Duodenal mucosa (tissue), 2 donors: ENCODE measurements around the gene ZNF337.
A peak's percentile ranks its signal among the peaks of the same experiment; 100 is the strongest.
"Not testable (repeated sequence)": the region's sequence is repeated elsewhere in the genome, so short reads cannot be mapped to it uniquely, and the experiment has no call there.

Experiments used
- H3K27ac ChIP-seq: one replicate; pipeline ENCODE4 v1.7.0; 2013; ENCODE audit warnings: low read depth, low read length
- H3K27me3 ChIP-seq, 2 donors: one replicate each; pipeline ENCODE4 v1.7.0; 2013; ENCODE audit warnings: low read length in 2 of 2, control low read depth in 1 of 2; ENCODE audit not compliant: insufficient read depth in 2 of 2, control insufficient read depth in 1 of 2
- H3K36me3 ChIP-seq, 2 donors: one replicate each; pipeline ENCODE4 v1.7.0; 2013; ENCODE audit warnings: low read length in 2 of 2, control low read depth in 1 of 2; ENCODE audit not compliant: insufficient read depth in 2 of 2, control insufficient read depth in 1 of 2
- H3K4me1 ChIP-seq, 2 donors: one replicate each; pipeline ENCODE4 v1.7.0; 2013; ENCODE audit warnings: low read length in 2 of 2, control low read depth in 1 of 2; ENCODE audit not compliant: insufficient read depth in 2 of 2, control insufficient read depth in 1 of 2
- H3K4me3 ChIP-seq, 2 donors: one replicate each; pipeline ENCODE4 v1.7.0; 2013; ENCODE audit warnings: low read length in 2 of 2, low read depth in 1 of 2
- H3K9ac ChIP-seq, 2 donors: one replicate each; pipeline ENCODE4 v1.7.0; 2013; ENCODE audit warnings: low read length in 2 of 2, low read depth in 1 of 2
- H3K9me3 ChIP-seq, 2 donors: one replicate each; pipeline ENCODE4 v1.7.0; 2013; ENCODE audit warnings: low read length in 2 of 2, control low read depth in 1 of 2; ENCODE audit not compliant: control insufficient read depth in 1 of 2

Gene ZNF337

DNA sequence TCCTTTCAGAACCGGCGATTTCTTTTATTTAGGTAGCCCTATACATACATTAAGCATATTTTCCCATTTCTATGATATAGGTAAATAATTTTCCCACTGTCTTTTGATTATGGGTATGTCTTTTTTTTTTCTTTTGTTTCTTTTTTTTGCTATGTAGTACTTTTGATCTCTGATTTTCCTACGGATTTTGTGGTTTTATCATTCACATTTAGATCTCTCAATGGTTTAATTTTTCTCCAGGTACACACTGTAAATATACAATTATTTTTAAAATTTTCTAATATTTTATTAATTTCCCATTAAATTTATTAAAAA lies 436 bp upstream of the ZNF337 start:
- peak overlapping the region; percentile 91 to 97 for H3K4me3 ChIP-seq
- peak overlapping the region; percentile 81 to 90 for H3K9ac ChIP-seq
- H3K4me1 ChIP-seq: peaks cover 0 to 5% of the 10 kb centered on the region in 2 donors
- H3K27me3 ChIP-seq: no peaks in the 10 kb centered on the region
- H3K36me3 ChIP-seq: no peaks in the 10 kb centered on the region
- H3K27ac ChIP-seq: no peak overlapping the region
- H3K9me3 ChIP-seq: peaks cover 0 to 7% of the 10 kb centered on the region in 2 donors

DNA sequence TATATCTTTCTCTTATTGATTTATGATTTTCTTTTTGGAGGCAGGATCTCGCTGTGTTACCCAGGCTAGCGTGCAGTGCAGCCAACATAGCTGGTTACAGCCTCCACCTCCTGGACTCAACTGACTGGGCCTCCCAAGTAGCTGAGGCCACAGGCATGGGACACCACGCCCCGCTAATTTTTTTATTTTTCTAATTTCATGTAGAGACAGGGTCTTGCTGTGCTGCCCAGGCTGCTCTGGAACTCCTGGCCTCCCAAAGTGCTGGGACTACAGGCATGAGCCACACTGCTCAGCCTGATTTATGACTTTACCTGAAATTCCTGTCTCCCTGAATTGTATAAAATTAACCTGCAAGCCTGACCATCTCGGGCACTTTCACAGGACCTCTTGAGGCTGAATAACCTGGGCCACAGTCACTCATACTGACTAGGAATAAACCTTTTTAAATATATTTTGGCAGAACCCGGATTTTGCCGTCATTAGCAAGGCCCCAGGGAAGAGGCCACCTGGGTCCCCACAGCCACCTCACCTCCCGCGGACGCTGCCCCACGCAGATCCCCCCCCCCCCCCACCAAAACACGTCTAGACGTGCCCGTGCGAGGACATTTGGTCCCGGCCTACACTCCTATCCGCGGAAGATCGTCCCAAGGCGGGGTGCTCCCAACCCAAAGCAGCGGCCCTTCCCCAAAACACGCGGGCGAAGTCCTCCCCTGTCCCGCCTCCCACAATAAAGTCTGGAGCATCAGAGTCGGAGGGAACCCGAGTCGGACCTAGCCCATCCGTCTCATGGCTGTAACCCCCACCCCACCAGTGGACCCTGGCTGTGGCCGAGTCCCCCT lies 902 bp downstream of the ZNF337 start:
- Histone ChIP-seq H3K27me3 (no peaks in the 10 kb centered on the region), H3K27ac (peak overlapping the region; percentile 89), H3K36me3 (no peaks in the 10 kb centered on the region), H3K9ac (peak overlapping the region; percentile 81 to 90), H3K9me3 (peaks cover 0 to 7% of the 10 kb centered on the region in 2 donors), H3K4me3 (peak overlapping the region; percentile 91 to 97), H3K4me1 (peaks cover 0 to 5% of the 10 kb centered on the region in 2 donors)

DNA sequence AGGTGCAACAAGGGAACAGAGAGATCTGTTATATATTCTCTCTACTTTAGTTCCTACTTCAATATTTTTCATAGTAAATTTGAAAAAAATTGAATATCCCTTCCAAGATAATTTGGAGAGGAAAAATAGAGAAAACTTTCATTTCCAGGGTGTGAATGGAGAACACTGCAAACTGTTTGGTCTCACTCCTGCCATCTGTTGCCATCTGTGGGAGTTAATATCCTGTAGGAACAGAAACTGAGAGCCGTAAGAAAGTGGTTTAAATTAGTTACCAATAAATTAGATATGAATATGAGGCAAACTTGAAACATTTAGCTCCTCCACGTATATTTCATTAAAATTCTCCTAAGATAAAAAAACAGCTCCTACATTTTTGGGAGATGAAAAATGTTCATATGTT lies 4.2 kb downstream of the ZNF337 start:
- no peak overlapping the region for H3K4me3 ChIP-seq
- H3K4me1 ChIP-seq: peaks cover 0 to 5% of the 10 kb centered on the region in 2 donors
- no peaks in the 10 kb centered on the region for H3K9me3 ChIP-seq
- H3K36me3 ChIP-seq: no peaks in the 10 kb centered on the region
- H3K27ac ChIP-seq: no peak overlapping the region
- no peaks in the 10 kb centered on the region for H3K27me3 ChIP-seq
- H3K9ac ChIP-seq: no peak overlapping the region

DNA sequence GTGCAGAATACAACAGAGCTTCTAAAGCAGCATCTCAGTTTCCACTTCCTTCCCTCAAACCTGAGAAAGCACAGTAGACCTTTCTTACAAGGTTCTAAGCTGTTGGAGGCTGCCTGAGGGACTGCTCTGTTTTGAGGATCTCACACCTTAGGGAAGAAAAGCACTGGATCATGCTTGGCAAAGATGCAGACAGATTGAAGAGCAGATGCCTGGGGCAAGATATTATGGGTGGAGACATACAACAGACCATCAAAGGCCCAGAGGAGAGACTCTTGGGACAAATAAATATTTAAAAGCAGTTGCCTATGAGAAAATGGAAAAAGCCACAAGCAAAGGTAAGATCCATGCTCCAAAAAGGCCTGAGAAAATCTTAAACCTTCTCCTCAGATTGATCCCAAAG lies 6.2 kb downstream of the ZNF337 start:
- peaks cover 0 to 1% of the 10 kb centered on the region in 2 donors for H3K4me1 ChIP-seq
- no peak overlapping the region for H3K27ac ChIP-seq
- peaks cover 0 to 3% of the 10 kb centered on the region in 2 donors for H3K36me3 ChIP-seq
- H3K27me3 ChIP-seq: no peaks in the 10 kb centered on the region
- H3K4me3 ChIP-seq: no peak overlapping the region
- H3K9me3 ChIP-seq: no peaks in the 10 kb centered on the region
- no peak overlapping the region for H3K9ac ChIP-seq

DNA sequence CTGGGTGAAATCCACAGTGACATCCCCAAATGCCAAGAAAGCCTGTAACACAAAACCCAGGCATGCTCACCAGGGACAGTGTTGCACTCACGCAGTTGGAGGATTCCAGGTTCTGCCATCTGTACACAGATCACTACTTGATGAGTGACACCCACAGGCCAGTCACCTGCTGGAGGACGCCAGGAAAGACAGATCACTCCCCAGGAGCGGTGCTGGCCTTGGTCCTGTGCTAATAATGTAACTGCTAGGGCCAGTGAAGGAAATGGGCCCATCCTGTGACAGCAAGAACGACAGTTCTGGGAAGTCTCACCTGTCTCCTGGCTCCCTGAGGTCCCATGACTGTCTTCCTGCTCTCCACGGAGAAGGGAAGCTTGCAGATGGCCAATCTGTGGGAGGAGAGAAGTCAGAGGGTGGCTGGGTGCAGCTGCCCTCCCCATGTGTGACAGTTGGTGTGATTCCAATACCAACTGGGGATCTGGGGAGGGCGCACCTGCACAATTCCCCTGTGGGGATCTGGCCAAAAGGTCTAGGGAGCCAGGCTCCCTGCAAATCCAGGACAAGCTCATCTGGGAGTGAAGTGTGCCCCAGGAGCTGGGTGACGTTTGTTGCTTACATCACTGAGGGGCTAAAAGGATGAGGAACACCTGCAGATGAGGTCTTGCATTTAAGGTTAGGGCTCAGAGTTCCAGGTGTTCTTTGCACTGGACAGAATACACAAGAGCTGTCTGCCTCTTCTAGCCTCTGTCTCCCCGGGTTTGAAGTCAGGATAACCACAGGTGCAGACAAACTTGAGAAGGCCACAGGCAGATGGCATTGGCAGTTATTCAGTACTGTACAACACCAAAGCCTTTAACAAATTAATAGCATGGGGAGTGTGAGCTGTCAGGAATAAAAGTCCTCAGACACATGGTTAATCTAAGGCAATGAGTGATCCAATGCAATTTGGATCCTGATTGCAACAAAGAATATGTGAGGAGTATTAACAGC lies 10.3 kb downstream of the ZNF337 start:
- H3K27me3 ChIP-seq: no peaks in the 10 kb centered on the region
- H3K4me3 ChIP-seq: no peak overlapping the region
- no peak overlapping the region for H3K9ac ChIP-seq
- peaks cover 0 to 13% of the 10 kb centered on the region in 2 donors for H3K36me3 ChIP-seq
- H3K9me3 ChIP-seq: no peaks in the 10 kb centered on the region
- no peak overlapping the region for H3K27ac ChIP-seq
- H3K4me1 ChIP-seq: no peaks in the 10 kb centered on the region

DNA sequence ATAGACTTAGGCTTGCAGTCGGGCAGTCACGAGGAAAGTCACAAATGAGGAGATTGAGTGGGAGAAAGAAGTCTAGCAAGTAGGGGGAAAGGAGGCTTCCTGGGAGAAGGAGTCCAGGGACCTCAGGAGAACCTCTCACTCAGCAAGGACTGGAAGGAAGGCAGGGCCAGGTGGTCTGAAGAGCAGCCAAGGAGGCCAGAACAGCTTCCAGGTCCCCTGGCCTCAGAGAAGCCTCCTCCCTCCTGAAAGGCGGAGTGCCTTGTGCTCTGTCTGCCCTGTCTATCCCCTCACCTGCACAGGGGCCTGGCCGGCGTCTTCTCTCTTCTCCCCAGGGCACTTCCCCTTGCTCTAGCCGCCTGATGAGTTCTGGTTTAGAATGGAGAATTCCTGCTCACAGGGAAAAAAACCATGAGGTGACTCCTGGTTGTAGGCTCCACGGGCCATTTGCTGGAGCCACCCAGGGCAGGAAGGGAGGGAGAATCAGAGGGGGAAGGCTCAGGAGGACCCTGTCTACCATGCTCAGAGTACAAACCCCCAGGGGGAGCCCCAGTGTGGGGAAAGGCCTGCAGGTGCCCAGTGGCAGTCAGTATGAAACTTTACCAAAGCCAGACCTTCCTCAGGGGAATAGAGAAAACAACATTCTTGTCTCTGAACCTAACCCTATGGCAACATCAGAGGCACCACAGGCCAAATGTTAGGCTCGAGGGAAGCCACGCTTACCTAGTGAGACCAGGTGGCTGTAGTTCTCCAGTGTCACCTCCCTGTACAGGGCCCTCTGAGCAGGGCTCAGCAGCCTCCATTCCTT lies 11.2 kb downstream of the ZNF337 start:
- no peaks in the 10 kb centered on the region for H3K27me3 ChIP-seq
- H3K9ac ChIP-seq: no peak overlapping the region
- H3K4me3 ChIP-seq: no peak overlapping the region
- no peak overlapping the region for H3K27ac ChIP-seq
- peaks cover 0 to 18% of the 10 kb centered on the region in 2 donors for H3K36me3 ChIP-seq
- H3K9me3 ChIP-seq: no peaks in the 10 kb centered on the region
- H3K4me1 ChIP-seq: no peaks in the 10 kb centered on the region

DNA sequence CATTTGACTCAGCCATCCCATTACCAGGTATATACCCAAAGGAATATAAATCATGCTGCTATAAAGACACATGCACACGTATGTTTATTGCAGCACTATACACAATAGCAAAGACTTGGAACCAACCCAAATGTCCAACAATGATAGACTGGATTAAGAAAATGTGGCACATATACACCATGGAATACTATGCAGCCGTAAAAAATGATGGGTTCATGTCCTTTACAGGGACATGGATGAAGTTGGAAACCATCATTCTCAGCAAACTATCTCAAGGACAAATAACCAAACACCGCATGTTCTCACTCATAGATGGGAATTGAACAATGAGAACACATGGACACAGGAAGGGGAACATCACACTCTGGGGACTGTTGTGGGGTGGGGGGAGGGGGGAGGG lies 12.8 kb downstream of the ZNF337 start:
- H3K4me3 ChIP-seq, H3K27me3 ChIP-seq, H3K9me3 ChIP-seq, H3K27ac ChIP-seq, H3K4me1 ChIP-seq, H3K9ac ChIP-seq: not testable (repeated sequence)
- H3K36me3 ChIP-seq: peaks cover 0 to 18% of the 10 kb centered on the region in 2 donors

DNA sequence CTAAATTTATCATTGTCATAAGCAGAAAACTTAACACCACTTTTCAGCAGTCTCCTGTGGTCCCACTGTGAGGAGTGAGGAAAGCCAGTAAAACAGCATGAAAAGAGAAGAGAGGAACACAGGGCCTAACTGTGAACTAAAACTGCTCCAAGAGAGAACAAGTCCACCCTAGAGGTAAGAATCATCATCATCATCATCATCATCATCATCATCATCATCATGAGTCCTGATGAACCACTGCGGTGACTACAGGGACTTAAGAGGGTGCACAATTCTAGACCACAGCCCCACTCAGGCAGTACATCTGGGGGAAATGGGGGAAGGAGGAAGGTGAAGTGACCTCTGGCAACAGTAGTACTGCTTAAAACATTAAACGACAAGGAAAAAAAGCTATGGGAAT lies 13.6 kb downstream of the ZNF337 start:
- H3K4me3 ChIP-seq: no peak overlapping the region
- peaks cover 0 to 18% of the 10 kb centered on the region in 2 donors for H3K36me3 ChIP-seq
- H3K9me3 ChIP-seq: no peaks in the 10 kb centered on the region
- H3K9ac ChIP-seq: no peak overlapping the region
- no peaks in the 10 kb centered on the region for H3K4me1 ChIP-seq
- no peaks in the 10 kb centered on the region for H3K27me3 ChIP-seq
- no peak overlapping the region for H3K27ac ChIP-seq

DNA sequence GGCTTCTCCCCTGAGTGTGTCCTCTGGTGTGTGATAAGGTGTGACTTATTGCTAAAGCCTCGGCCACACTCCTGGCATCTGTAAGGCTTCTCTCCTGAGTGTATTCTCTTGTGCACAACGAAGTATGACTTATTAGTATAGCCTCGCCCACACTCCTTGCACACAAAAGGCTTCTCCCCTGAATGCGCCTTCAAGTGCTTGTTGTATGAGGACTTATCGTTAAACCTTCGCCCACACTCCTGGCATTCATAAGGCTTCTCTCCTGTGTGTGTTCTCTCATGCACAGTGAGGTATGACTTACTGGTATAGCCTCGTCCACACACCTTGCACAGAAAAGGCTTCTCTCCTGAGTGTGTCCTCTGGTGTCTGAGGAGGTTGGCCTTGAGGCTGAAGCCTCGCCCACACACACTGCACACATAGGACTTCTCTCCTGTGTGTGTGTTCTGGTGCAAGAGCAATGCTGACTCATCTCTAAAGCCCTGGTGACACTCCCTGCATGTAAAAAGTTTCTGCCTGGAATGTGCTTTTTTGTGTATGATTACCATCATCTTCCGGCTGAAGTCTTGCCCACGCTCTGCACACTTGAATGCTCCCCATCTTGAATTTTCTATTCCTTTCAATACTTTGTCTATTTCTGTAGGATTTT lies 20.4 kb downstream of the ZNF337 start:
- Histone ChIP-seq H3K27me3 (no peaks in the 10 kb centered on the region), H3K27ac (no peak overlapping the region), H3K9ac (no peak overlapping the region), H3K4me1 (no peaks in the 10 kb centered on the region), H3K9me3 (no peaks in the 10 kb centered on the region), H3K36me3 (peaks cover 27 to 43% of the 10 kb centered on the region in 2 donors), H3K4me3 (no peak overlapping the region)
